IMR-90 (cell line): ENCODE data around the gene ANAPC7.

Experiments
- BHLHE40 ChIP-seq: fragments of 150-350 bp; IDR thresholded peaks from 2 replicates; pipeline ENCODE4 v1.6.1; 2016; ENCODE audit warnings: mild to moderate bottlenecking, low read depth, low read length
- FOS ChIP-seq: fragments of 150-350 bp; IDR thresholded peaks from 2 replicates; pipeline ENCODE4 v1.6.1; 2016; ENCODE audit warnings: low read depth, low read length
- MAZ ChIP-seq: IDR thresholded peaks from 2 replicates; pipeline ENCODE4 v1.6.1; 2012; ENCODE audit warnings: low read depth, mild to moderate bottlenecking, low read length, improper control_type of control experiment, moderate library complexity, borderline replicate concordance
- MXI1 ChIP-seq: IDR thresholded peaks from 2 replicates; pipeline ENCODE4 v1.6.1; 2012; ENCODE audit warnings: low read depth, mild to moderate bottlenecking, low read length, moderate library complexity, borderline replicate concordance
- POLR2A ChIP-seq: IDR thresholded peaks from 2 replicates; pipeline ENCODE4 v1.6.1; 2012; ENCODE audit warnings: mild to moderate bottlenecking, low read depth, low read length
- RAD21 ChIP-seq: IDR thresholded peaks from 2 replicates; pipeline ENCODE4 v1.6.1; 2012; ENCODE audit warnings: low read length, improper control_type of control experiment
- RCOR1 ChIP-seq: IDR thresholded peaks from 2 replicates; pipeline ENCODE4 v1.6.1; 2012; ENCODE audit warnings: mild to moderate bottlenecking, low read length, improper control_type of control experiment; ENCODE audit not compliant: insufficient replicate concordance
- RFX5 ChIP-seq: IDR thresholded peaks from 2 replicates; pipeline ENCODE4 v1.8.0; 2012; ENCODE audit warnings: low read depth, mild to moderate bottlenecking, low read length, moderate library complexity
- SMC3 ChIP-seq: fragments of 150-350 bp; IDR thresholded peaks from 2 replicates; pipeline ENCODE4 v1.6.1; 2016; ENCODE audit warnings: low read depth, mild to moderate bottlenecking, antibody characterized with exemption, low read length, moderate library complexity
- TF ChIP-seq, protein P1 (sequence below): conservative IDR thresholded peaks from 2 replicates; pipeline ENCODE4 v1.5.1; 2012; ENCODE audit warnings: mild to moderate bottlenecking, low read depth, low read length, improper control_type of control experiment
- TF ChIP-seq, protein P2 (sequence below): fragments of 150-350 bp; IDR thresholded peaks from 2 replicates; pipeline ENCODE4 v1.6.1; 2017; ENCODE audit warnings: mild to moderate bottlenecking, antibody characterized with exemption, low read length, low read depth
- TF ChIP-seq, protein P3 (sequence below): fragments of 150-350 bp; IDR thresholded peaks from 2 replicates; pipeline ENCODE4 v1.6.1; 2016; ENCODE audit warnings: low read depth, mild to moderate bottlenecking, low read length, moderate library complexity, borderline replicate concordance

DNA sequence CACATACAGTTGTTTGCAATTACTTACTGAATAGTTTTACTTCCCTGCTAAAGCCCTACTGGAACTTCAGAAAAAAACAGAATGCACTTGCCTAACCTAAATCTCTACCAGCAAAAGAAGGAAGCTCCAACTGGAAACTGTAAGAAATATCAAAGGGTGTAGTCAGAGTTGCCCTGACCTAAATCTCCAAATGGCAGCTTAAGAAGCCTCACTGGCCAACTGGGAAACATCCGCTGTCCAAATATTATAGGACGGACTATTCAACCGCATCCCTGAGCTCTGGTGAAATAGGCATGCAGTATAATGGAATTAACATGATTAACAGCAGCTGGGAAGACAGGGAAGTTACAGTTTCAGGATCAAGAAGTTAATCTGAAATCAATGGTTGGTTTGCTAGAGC, 24.3 kb downstream of the ANAPC7 start:
- TF ChIP-seq POLR2A, result no peak
- no peak for TF ChIP-seq MAZ
- TF ChIP-seq RFX5, result no peak
- TF ChIP-seq, protein P1, sequence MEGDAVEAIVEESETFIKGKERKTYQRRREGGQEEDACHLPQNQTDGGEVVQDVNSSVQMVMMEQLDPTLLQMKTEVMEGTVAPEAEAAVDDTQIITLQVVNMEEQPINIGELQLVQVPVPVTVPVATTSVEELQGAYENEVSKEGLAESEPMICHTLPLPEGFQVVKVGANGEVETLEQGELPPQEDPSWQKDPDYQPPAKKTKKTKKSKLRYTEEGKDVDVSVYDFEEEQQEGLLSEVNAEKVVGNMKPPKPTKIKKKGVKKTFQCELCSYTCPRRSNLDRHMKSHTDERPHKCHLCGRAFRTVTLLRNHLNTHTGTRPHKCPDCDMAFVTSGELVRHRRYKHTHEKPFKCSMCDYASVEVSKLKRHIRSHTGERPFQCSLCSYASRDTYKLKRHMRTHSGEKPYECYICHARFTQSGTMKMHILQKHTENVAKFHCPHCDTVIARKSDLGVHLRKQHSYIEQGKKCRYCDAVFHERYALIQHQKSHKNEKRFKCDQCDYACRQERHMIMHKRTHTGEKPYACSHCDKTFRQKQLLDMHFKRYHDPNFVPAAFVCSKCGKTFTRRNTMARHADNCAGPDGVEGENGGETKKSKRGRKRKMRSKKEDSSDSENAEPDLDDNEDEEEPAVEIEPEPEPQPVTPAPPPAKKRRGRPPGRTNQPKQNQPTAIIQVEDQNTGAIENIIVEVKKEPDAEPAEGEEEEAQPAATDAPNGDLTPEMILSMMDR, result no peak
- TF ChIP-seq RCOR1, result no peak
- TF ChIP-seq, protein P2, sequence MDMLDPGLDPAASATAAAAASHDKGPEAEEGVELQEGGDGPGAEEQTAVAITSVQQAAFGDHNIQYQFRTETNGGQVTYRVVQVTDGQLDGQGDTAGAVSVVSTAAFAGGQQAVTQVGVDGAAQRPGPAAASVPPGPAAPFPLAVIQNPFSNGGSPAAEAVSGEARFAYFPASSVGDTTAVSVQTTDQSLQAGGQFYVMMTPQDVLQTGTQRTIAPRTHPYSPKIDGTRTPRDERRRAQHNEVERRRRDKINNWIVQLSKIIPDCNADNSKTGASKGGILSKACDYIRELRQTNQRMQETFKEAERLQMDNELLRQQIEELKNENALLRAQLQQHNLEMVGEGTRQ, result no peak
- TF ChIP-seq SMC3, result no peak
- TF ChIP-seq BHLHE40, result no peak
- no peak for TF ChIP-seq RAD21
- no peak for TF ChIP-seq FOS
- TF ChIP-seq, protein P3, sequence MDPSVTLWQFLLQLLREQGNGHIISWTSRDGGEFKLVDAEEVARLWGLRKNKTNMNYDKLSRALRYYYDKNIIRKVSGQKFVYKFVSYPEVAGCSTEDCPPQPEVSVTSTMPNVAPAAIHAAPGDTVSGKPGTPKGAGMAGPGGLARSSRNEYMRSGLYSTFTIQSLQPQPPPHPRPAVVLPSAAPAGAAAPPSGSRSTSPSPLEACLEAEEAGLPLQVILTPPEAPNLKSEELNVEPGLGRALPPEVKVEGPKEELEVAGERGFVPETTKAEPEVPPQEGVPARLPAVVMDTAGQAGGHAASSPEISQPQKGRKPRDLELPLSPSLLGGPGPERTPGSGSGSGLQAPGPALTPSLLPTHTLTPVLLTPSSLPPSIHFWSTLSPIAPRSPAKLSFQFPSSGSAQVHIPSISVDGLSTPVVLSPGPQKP, result no peak
- no peak for TF ChIP-seq MXI1
